Pancreas (tissue), 10 donors: ENCODE results near the gene EFCAB6. TPM values are rescaled to one million over a fixed set of nuclear protein-coding genes. Genes with fewer than 3 reads are reported as not detected.

Experiments used
- ATAC-seq, 4 donors: fragments of 200-7000 bp; cut with Tn5 transposase; one replicate each; pipeline versions ENCODE4 v1.8.0 to v1.9.1; 2020; ENCODE audit warnings: mild to moderate bottlenecking in 4 of 4, moderate library complexity in 4 of 4
- DNase-seq, 6 donors: peaks; one replicate each; pipeline ENCODE4 v3.0.0-alpha.2; 2020
- FAIRE-seq: peaks from 2 replicates; lab custom pipeline; 2012; peaks lifted over from hg19 to GRCh38; lab: Jason Lieb, UNC
- H3K27ac ChIP-seq, 4 donors: fragments of 200-600 bp; sonication (generic); 1 replicate in 3 of 4; 2 replicates in 1 of 4; pipeline versions ENCODE4 v1.5.0 to v1.8.0; 2020
- H3K27me3 ChIP-seq, 4 donors: fragments of 200-600 bp; one replicate each; pipeline ENCODE4 v1.8.0; 2021
- H3K36me3 ChIP-seq, 3 donors: fragments of 200-600 bp; sonication (generic) in 1 of 3; one replicate each; pipeline versions ENCODE4 v1.5.0 to v1.8.0; 2020 to 2021
- H3K4me1 ChIP-seq, 3 donors: fragments of 200-600 bp; one replicate each; pipeline ENCODE4 v1.8.0; 2021
- H3K4me3 ChIP-seq, 4 donors: fragments of 200-600 bp; sonication (generic) in 2 of 4; one replicate each; pipeline versions ENCODE4 v1.5.0 to v1.8.0; 2020 to 2021
- H3K9me3 ChIP-seq, 4 donors: fragments of 200-600 bp; one replicate each; pipeline ENCODE4 v1.8.0; 2021
- CTCF ChIP-seq, 4 donors: fragments of 200-600 bp; sonication (generic) in 3 of 4; IDR thresholded peaks; one replicate each; pipeline versions ENCODE4 v1.5.0 to v1.8.0; 2021; ENCODE audit warnings: antibody characterized with exemption in 4 of 4
- WGBS, 2 donors: extraction: QIAGEN DNeasy Blood & Tissue Kit; methylation state at CpG; one replicate each; pipeline ENCODE4 v1.1.7; 2013; 5-methylcytosine and 5-hydroxymethylcytosine counted together
- intact Hi-C, 3 donors: fragments of 100-400 bp; cut with DNase I; formaldehyde crosslinking; loops; one replicate each; pipeline versions ENCODE4 v1.11.1 to v1.14.2; 2022
- polyA plus RNA-seq, 2 donors: library from polyadenylated mRNA; stranded (reverse); fragments of 200-250 nt; gene quantifications; one replicate each; pipeline ENCODE4 v1.2.3, GENCODE V29; 2013
- total RNA-seq, 6 donors: library from RNA; stranded (reverse); fragmentation: NEBNext Ultra II Directional in 4 of 6; extraction: Animal tissue kit (Norgen Biotek cat#: 25700) in 4 of 6; gene quantifications; one replicate each; pipeline versions ENCODE4 v1.2.1 to v1.2.4, GENCODE V29; 2021 to 2023
- donor health status: healthy with polysubstance abuse.
- donor health status: DM: no; HTN: no; CAD: no; lungs with moderate emphysema.
- donor health status: DM: no; HTN: no; CAD: no.
- donor health status: control.
- donor health status: control.
- donor health status: Bipolar disorder and iron deficiency.
- donor health status: DM: yes; HTN: yes; CAD: no.
- donor health status: DM: no; HTN: no; CAD: no.
- donor health status: DM: no; HTN: no; CAD: no.
- donor health status: DM: yes; HTN: yes; CAD: no.

The EFCAB6 gene
- total and polyA plus RNA-seq, 8 donors = 1.6 to 3.4 (median 2.2) TPM

- intact Hi-C loops = no loop called here
- FAIRE-seq (no peak), DNase-seq (no peak), ATAC-seq (no peak)
- no peaks in the 10 kb centered on the region for H3K4me1 ChIP-seq
- H3K9me3 ChIP-seq = no peaks in the 10 kb centered on the region
- H3K36me3 ChIP-seq = no peaks in the 10 kb centered on the region
- no peak overlapping the region for H3K27ac ChIP-seq
- H3K4me3 ChIP-seq = no peak overlapping the region
- no peak for TF ChIP-seq CTCF (IDR thresholded peaks at IDR 0.05)
- WGBS, 2 donors = 49 to 51% methylated on average over 14 of the region's 14 CpGs
- H3K27me3 ChIP-seq = peaks cover 0 to 7% (median 0%) of the 10 kb centered on the region in 4 donors
These were observed 295.7 kb downstream of the EFCAB6 start for GRCh38 chr22:43516386-43516785.

GRCh38 chr22:43515902-43516301, 296.2 kb downstream of the EFCAB6 start:
- TF ChIP-seq CTCF (IDR thresholded peaks at IDR 0.05) = no peak
- no peak for DNase-seq
- no peaks in the 10 kb centered on the region for H3K36me3 ChIP-seq
- intact Hi-C loops = no loop called here
- ATAC-seq = no peak
- no peaks in the 10 kb centered on the region for H3K4me1 ChIP-seq
- 40 to 45% methylated on average over 13 of the region's 13 CpGs for WGBS, 2 donors
- peaks cover 0 to 7% (median 0%) of the 10 kb centered on the region in 4 donors for H3K27me3 ChIP-seq
- no peak overlapping the region for H3K27ac ChIP-seq
- no peak for FAIRE-seq
- no peaks in the 10 kb centered on the region for H3K9me3 ChIP-seq
- no peak overlapping the region for H3K4me3 ChIP-seq

GRCh38 chr22:43515411-43515810, 296.7 kb downstream of the EFCAB6 start:
- DNase-seq = no peak
- H3K4me1 ChIP-seq = no peaks in the 10 kb centered on the region
- no peak for ATAC-seq
- no peak overlapping the region for H3K27ac ChIP-seq
- FAIRE-seq = no peak
- no peaks in the 10 kb centered on the region for H3K36me3 ChIP-seq
- no peak for TF ChIP-seq CTCF (IDR thresholded peaks at IDR 0.05)
- H3K9me3 ChIP-seq = no peaks in the 10 kb centered on the region
- 68 to 84% methylated on average over 8 of the region's 8 CpGs for WGBS, 2 donors
- intact Hi-C loops = no loop called here
- H3K27me3 ChIP-seq = peaks cover 0 to 7% (median 0%) of the 10 kb centered on the region in 4 donors
- no peak overlapping the region for H3K4me3 ChIP-seq

GRCh38 chr22:43514476-43515157, 297.5 kb downstream of the EFCAB6 start:
- Histone ChIP-seq H3K9me3 (no peaks in the 10 kb centered on the region), H3K4me3 (no peak overlapping the region), H3K4me1 (no peaks in the 10 kb centered on the region), H3K27me3 (peaks cover 0 to 7% (median 0%) of the 10 kb centered on the region in 4 donors), H3K36me3 (no peaks in the 10 kb centered on the region), H3K27ac (no peak overlapping the region)
- no peak for ATAC-seq
- 64 to 73% methylated on average over 31 of the region's 31 CpGs for WGBS, 2 donors
- no peak for TF ChIP-seq CTCF (IDR thresholded peaks at IDR 0.05)
- DNase-seq = no peak
- FAIRE-seq = no peak
- intact Hi-C loops = no loop called here

GRCh38 chr22:43512279-43512678, 299.8 kb downstream of the EFCAB6 start:
- no peak for TF ChIP-seq CTCF (IDR thresholded peaks at IDR 0.05)
- Histone ChIP-seq H3K27me3 (peaks cover 0 to 7% (median 0%) of the 10 kb centered on the region in 4 donors), H3K27ac (no peak overlapping the region), H3K4me3 (no peak overlapping the region), H3K4me1 (no peaks in the 10 kb centered on the region), H3K36me3 (no peaks in the 10 kb centered on the region), H3K9me3 (no peaks in the 10 kb centered on the region)
- DNase-seq = no peak
- no peak for FAIRE-seq
- intact Hi-C loops = no loop called here
- 49 to 57% methylated on average over 8 of the region's 8 CpGs for WGBS, 2 donors
- no peak for ATAC-seq
